K562 (cell line): ENCODE results near the gene ADGRA3. TPM values are rescaled to one million over a fixed set of nuclear protein-coding genes. Genes with fewer than 3 reads are reported as not detected.

Source experiments
- ATAC-seq: fragments of 200-7000 bp; cut with Tn5 transposase; 3 replicates; pipeline ENCODE4 v1.9.1; 2020; ENCODE audit warnings: moderate library complexity
- BruUV-seq: library from RNA; stranded (reverse); fragments of 400-500 nt; replicated peaks from 2 replicates; lab custom pipeline; 2021; lab: Mats Ljungman, UMichigan
- CTCF ChIA-PET: fragments of 300-600 bp; formaldehyde crosslinking; extraction: SDS; loops from one replicate; lab custom pipeline; 2021; ENCODE audit warnings: low intra/inter-chr PET ratio; lab: Yijun Ruan, JAX
- POLR2A ChIA-PET: fragments of 300-600, 350-650 bp; sonication (Branson Sonifier 250); formaldehyde crosslinking; extraction: SDS; loops from one replicate; lab custom pipeline; 2021; ENCODE audit warnings: antibody characterized with exemption, inconsistent platforms; lab: Yijun Ruan, JAX
- DNase-seq, 4 experiments: peaks; one replicate each; pipeline versions ENCODE4 v3.0.0 to v3.0.0-alpha.2; 2011 to 2018; ENCODE audit warnings: low spot score in 3 of 4, mixed read lengths in 3 of 4; ENCODE audit errors: extremely low read depth in 1 of 4
- FAIRE-seq: peaks from 2 replicates; lab custom pipeline; 2011; peaks lifted over from hg19 to GRCh38; lab: Jason Lieb, UNC
- H2AFZ ChIP-seq: 2 replicates; pipeline ENCODE4 v1.6.0; 2011; ENCODE audit warnings: low read depth, low read length, control low read depth, inconsistent platforms
- H3K27ac ChIP-seq: fragments of 200-600 bp; 3 replicates; pipeline ENCODE4 v1.8.0; 2011; ENCODE audit warnings: low read depth, mild to moderate bottlenecking, control low read depth, inconsistent platforms, low read length, moderate library complexity, mixed read lengths; ENCODE audit errors: extremely low read depth
- H3K27me3 ChIP-seq, 2 experiments: fragments of 300-600 bp in 1 of 2; 2 replicates in 1 of 2; 3 replicates in 1 of 2; pipeline versions ENCODE4 v1.6.0 to v1.8.0; 2011; ENCODE audit warnings: inconsistent platforms in 2 of 2, low read length in 2 of 2, mild to moderate bottlenecking in 1 of 2, mixed read lengths in 1 of 2, moderate library complexity in 1 of 2; ENCODE audit not compliant: control insufficient read depth in 2 of 2, insufficient read depth in 2 of 2
- H3K36me3 ChIP-seq: fragments of 300-600 bp; 3 replicates; pipeline ENCODE4 v1.8.0; 2011; ENCODE audit warnings: mild to moderate bottlenecking, low read length, inconsistent platforms; ENCODE audit not compliant: control insufficient read depth, insufficient read depth
- H3K4me1 ChIP-seq, 2 experiments: fragments of 200-600 bp in 1 of 2; replicated peaks in 1 of 2; 2 replicates in 1 of 2; 3 replicates in 1 of 2; pipeline versions ENCODE4 v1.5.1 to v1.8.0; 2011; ENCODE audit warnings: inconsistent platforms in 2 of 2, low read length in 2 of 2, mild to moderate bottlenecking in 1 of 2, mixed read lengths in 1 of 2, moderate library complexity in 1 of 2; ENCODE audit not compliant: control insufficient read depth in 2 of 2, insufficient read depth in 2 of 2
- H3K4me2 ChIP-seq: 2 replicates; pipeline ENCODE4 v1.6.1; 2011; ENCODE audit warnings: low read length, control low read depth, inconsistent platforms, mixed read lengths; ENCODE audit not compliant: insufficient read depth
- H3K4me3 ChIP-seq: fragments of 200-600 bp; sonication (generic), shearing (Covaris generic); 2 replicates; pipeline ENCODE4 v1.5.1; 2016; ENCODE audit warnings: control low read depth, inconsistent platforms
- H3K79me2 ChIP-seq: fragments of 200-600 bp; 3 replicates; pipeline ENCODE4 v1.8.0; 2011; ENCODE audit warnings: low read length, inconsistent platforms; ENCODE audit not compliant: control insufficient read depth, insufficient read depth
- H3K9ac ChIP-seq, 2 experiments: 2 replicates each; pipeline versions ENCODE4 v1.6.0 to v1.6.1; 2011; ENCODE audit warnings: low read depth in 2 of 2, low read length in 2 of 2, control low read depth in 1 of 2, inconsistent platforms in 1 of 2, mild to moderate bottlenecking in 1 of 2, mixed read lengths in 1 of 2; ENCODE audit not compliant: insufficient read depth in 1 of 2
- H3K9me1 ChIP-seq: one replicate; pipeline ENCODE4 v1.6.0; 2011; ENCODE audit warnings: inconsistent platforms, mild to moderate bottlenecking, low read length, moderate library complexity; ENCODE audit not compliant: control insufficient read depth, insufficient read depth
- H3K9me3 ChIP-seq: replicated peaks from 2 replicates; pipeline ENCODE4 v1.5.1; 2011; ENCODE audit warnings: low read depth, low read length, inconsistent platforms; ENCODE audit not compliant: control insufficient read depth, insufficient read depth
- H4K20me1 ChIP-seq: replicated peaks from 2 replicates; pipeline ENCODE4 v1.6.1; 2011; ENCODE audit warnings: low read length, inconsistent platforms, mixed read lengths; ENCODE audit not compliant: control insufficient read depth, insufficient read depth
- BCOR ChIP-seq: fragments of 450-650 bp; IDR thresholded peaks from 2 replicates; pipeline ENCODE4 v1.6.1; 2016
- BRCA1 ChIP-seq, 2 experiments: fragments of 450-650 bp in 1 of 2; sonication (generic) in 1 of 2; formaldehyde crosslinking in 1 of 2; IDR thresholded peaks; 2 replicates each; pipeline versions ENCODE4 v1.5.0 to v1.6.1; 2017 to 2020; ENCODE audit warnings: mild to moderate bottlenecking in 1 of 2, missing genetic modification reagents in 1 of 2
- CHD4 ChIP-seq: fragments of 200-600 bp; sonication (generic); IDR thresholded peaks from 3 replicates; pipeline ENCODE4 v1.6.1; 2012; ENCODE audit warnings: low read depth, mild to moderate bottlenecking, mixed read lengths, low read length, inconsistent platforms; ENCODE audit not compliant: insufficient read depth, insufficient replicate concordance, poor library complexity, severe bottlenecking
- DMBX1 ChIP-seq: fragments of 250-450 bp; sonication (Bioruptor Pico); IDR thresholded peaks from 2 replicates; pipeline ENCODE4 v1.8.0; 2022; ENCODE audit warnings: inconsistent platforms, mild to moderate bottlenecking, moderate library complexity, borderline replicate concordance
- FOSL1 ChIP-seq: fragments of 200-800 bp; sonication (Bioruptor generic); conservative IDR thresholded peaks from 2 replicates; pipeline ENCODE4 v1.6.1; 2016; ENCODE audit warnings: missing genetic modification characterization, missing compliant biosample characterization
- GATAD2A ChIP-seq: fragments of 450-650 bp; IDR thresholded peaks from 2 replicates; pipeline ENCODE4 v1.6.1; 2017
- KLF16 ChIP-seq: IDR thresholded peaks from 2 replicates; pipeline ENCODE4 v1.6.1; 2016; ENCODE audit warnings: antibody characterized with exemption
- POLR2G ChIP-seq: fragments of 200-400 bp; formaldehyde crosslinking; IDR thresholded peaks from 2 replicates; pipeline ENCODE4 v1.6.1; 2017; ENCODE audit warnings: low read depth, mild to moderate bottlenecking, antibody characterized with exemption, low read length, moderate library complexity
- SETDB1 ChIP-seq: IDR thresholded peaks from one replicate; pipeline ENCODE4 v1.6.1; 2012; ENCODE audit warnings: low read length, control low read depth, inconsistent platforms
- SIRT6 ChIP-seq: IDR thresholded peaks from one replicate; pipeline ENCODE4 v1.6.1; 2012; ENCODE audit warnings: low read depth, mild to moderate bottlenecking, control low read depth, inconsistent platforms, low read length, moderate library complexity
- SMARCC2 ChIP-seq: fragments of 450-650 bp; IDR thresholded peaks from 2 replicates; pipeline ENCODE4 v1.6.1; 2017; ENCODE audit warnings: antibody characterized with exemption, moderate library complexity, mild to moderate bottlenecking, low read depth
- TAF9B ChIP-seq: fragments of 450-650 bp; IDR thresholded peaks from 2 replicates; pipeline ENCODE4 v1.6.1; 2018; ENCODE audit warnings: mild to moderate bottlenecking; ENCODE audit not compliant: partially characterized antibody
- ZNF174 ChIP-seq: fragments of 250-450 bp; sonication (Bioruptor Pico); IDR thresholded peaks from 2 replicates; pipeline ENCODE4 v1.4.0; 2020; ENCODE audit warnings: mild to moderate bottlenecking
- ZNF175 ChIP-seq: fragments of 200-800 bp; sonication (Bioruptor generic); IDR thresholded peaks from 2 replicates; pipeline ENCODE4 v1.6.1; 2016; ENCODE audit warnings: low read depth, mild to moderate bottlenecking, missing genetic modification characterization, missing compliant biosample characterization
- ZNF24 ChIP-seq: fragments of 450-650 bp; IDR thresholded peaks from 2 replicates; pipeline ENCODE4 v1.6.1; 2016
- ZNF311 ChIP-seq: fragments of 250-450 bp; sonication (Bioruptor Pico); IDR thresholded peaks from 2 replicates; pipeline ENCODE4 v1.4.0; 2020; ENCODE audit warnings: mild to moderate bottlenecking, moderate library complexity
- WGBS: fragments of 100-300 bp; shearing (Covaris generic); methylation state at CpG from one replicate; pipeline ENCODE4 v1.1.6; 2016; ENCODE audit warnings: low coverage, mixed read lengths; ENCODE audit not compliant: insufficient coverage; ENCODE audit errors: missing lambda C conversion rate; 5-methylcytosine and 5-hydroxymethylcytosine counted together
- in situ Hi-C: fragments of 300-500 bp; cut with MboI; formaldehyde crosslinking; loops from 4 replicates; pipeline ENCODE4 v1.15.0; 2018; ENCODE audit warnings: inconsistent platforms, mixed read lengths
- intact Hi-C: fragments of 100-400 bp; cut with micrococcal nuclease; formaldehyde crosslinking; loops from 2 replicates; pipeline ENCODE4 v1.14.2; 2022
- polyA plus RNA-seq, 8 experiments: library from polyadenylated mRNA; depleted of rRNA in 4 of 8; stranded (reverse) in 5 of 8; unstranded in 3 of 8; fragments of >200 nt; fragmentation: Nextera tagmentation in 2 of 8; fragmentation: Illumina TruSeq in 1 of 8; extraction: Ambion mirVana in 2 of 8; extraction: Trizol in 1 of 8; gene quantifications; 2 replicates each; pipeline versions ENCODE4 v1.2.1 to v1.2.3, GENCODE V29; 2011 to 2014; ENCODE audit warnings: inconsistent platforms in 1 of 8, missing spikeins in 1 of 8
- total RNA-seq, 7 experiments: library from RNA; depleted of rRNA in 6 of 7; stranded (reverse); fragments of >200 nt in 6 of 7; fragmentation: Illumina TruSeq in 2 of 7; extraction: Trizol in 2 of 7; gene quantifications; 2 replicates each; pipeline versions ENCODE4 v1.2.1 to v1.2.3, GENCODE V29; 2011 to 2021; ENCODE audit warnings: low replicate concordance in 1 of 7

Gene ADGRA3
- total and polyA plus RNA-seq, 9 of the 15 experiments (the other 6 are each of a cell fraction or from before 2014, with no cell fraction given), result 0.06 to 2.3 (median 0.27) TPM; not detected in 3

DNA sequence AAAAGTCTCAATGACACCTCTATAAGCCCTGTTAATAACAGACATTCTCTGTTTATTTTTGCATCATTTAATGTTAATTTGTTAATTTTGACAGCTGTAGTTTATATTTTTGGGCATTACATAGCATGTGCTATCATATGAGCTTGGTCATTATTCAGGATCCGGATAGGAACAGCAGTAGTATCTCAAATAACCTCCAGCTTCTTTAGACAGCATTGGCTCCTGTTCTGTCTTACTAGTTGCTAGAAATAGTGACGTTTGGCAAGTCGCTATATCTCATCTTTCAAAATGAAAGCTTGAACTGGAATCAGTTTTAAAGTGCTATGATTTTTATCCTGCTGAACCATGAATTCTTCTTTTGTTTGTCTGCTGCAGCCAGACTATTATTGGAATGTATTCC, 9.0 kb upstream of the ADGRA3 start (continued):
- TF ChIP-seq DMBX1 (CRISPR knock-in tag) (no peak), BRCA1 (IDR thresholded peaks at IDR 0.05) (no peak), BRCA1 (CRISPR knock-in tag; IDR thresholded peaks at IDR 0.05) (no peak), BCOR (no peak), SIRT6 (no peak), ZNF175 (no peak), GATAD2A (no peak), ZNF24 (no peak), SMARCC2 (no peak)

DNA sequence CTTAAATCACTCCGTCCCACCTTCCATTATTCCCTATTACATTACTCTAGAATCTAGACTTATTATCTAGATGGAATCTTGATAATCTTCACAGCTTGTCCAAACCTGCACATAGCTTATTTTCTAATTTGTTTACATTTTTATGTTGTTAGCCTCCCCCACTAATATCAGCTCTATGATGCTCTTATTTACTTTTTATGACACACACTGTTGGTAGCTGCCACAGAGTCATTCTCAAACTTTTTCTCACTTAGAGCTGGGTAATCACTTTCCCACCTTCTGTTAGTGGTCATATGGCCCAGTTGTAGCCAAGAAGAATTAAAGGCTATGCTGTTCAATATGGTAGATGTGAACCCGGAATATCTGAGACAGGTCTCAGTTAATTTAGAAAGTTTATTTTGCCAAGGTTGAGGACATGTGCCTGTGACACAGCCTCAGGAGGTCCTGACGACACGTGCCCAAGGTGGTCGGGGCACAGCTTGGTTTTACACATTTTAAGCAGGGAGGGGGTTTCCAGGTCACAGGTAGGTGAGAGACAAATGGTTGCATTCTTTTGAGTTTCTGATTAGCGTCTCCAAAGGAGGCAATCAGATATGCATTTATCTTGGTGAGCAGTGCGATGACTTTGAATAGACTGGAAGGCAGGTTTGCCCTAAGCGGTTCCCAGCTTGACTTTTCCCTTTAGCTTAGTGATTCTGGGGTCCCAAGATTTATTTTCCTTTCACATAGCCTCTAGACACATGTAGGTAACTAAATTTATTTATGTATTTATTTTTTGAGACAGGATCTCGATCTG, 7.0 kb upstream of the ADGRA3 start:
- in situ Hi-C loops (no loop called here), intact Hi-C loops (no loop called here)
- Histone ChIP-seq H3K27me3 (no peaks in the 10 kb centered on the region), H3K9me1 (no peaks in the 10 kb centered on the region), H2AFZ (no peak overlapping the region), H3K79me2 (no peaks in the 10 kb centered on the region), H3K4me3 (no peak overlapping the region), H3K4me2 (no peak overlapping the region), H4K20me1 (no peaks in the 10 kb centered on the region), H3K36me3 (no peaks in the 10 kb centered on the region), H3K9me3 (no peaks in the 10 kb centered on the region), H3K4me1 (no peaks in the 10 kb centered on the region), H3K27ac (no peak overlapping the region), H3K9ac (no peak overlapping the region)
- TF ChIP-seq KLF16, result no peak
- no peak for TF ChIP-seq FOSL1 (tag)
- no peak for TF ChIP-seq ZNF174 (CRISPR knock-in tag)
- TF ChIP-seq CHD4, result no peak
- TF ChIP-seq ZNF311, result no peak
- no peak for TF ChIP-seq TAF9B
- TF ChIP-seq POLR2G, result no peak
- no peak for TF ChIP-seq SETDB1
- POLR2A ChIA-PET, result no interaction called here
- no peak for ATAC-seq
- CTCF ChIA-PET, result no interaction called here
- FAIRE-seq, result no peak
- BruUV-seq, result no TSS peak
- DNase-seq, result no peak
- 2% methylated on average over 9 of the region's 9 CpGs for WGBS
